Activated CD8-positive, alpha-beta memory T cell treated with anti-CD3 and anti-CD28 coated beads, Interleukin-2, amount 10 ng/mL, durations not matched to agents 7 days and 5 days (primary cell): ENCODE measurements around the gene TBC1D8B. TPM values are rescaled to one million over a fixed set of nuclear protein-coding genes. Genes with fewer than 3 reads are reported as not detected.
A peak's percentile ranks its signal among the peaks of the same experiment; 100 is the strongest.
"Not testable (repeated sequence)": the region's sequence is repeated elsewhere in the genome, so short reads cannot be mapped to it uniquely, and the experiment has no call there.

Source experiments
- ATAC-seq: fragments of 150-1000 bp; cut with Tn5 transposase; one replicate; pipeline ENCODE4 v1.10.0; 2021; ENCODE audit warnings: moderate library complexity
- CTCF ChIA-PET: fragments of 350-600 bp; sonication (Branson Sonifier 250); formaldehyde crosslinking; loops from one replicate; lab custom pipeline; 2021; ENCODE audit warnings: antibody characterized with exemption; lab: Charles Lee
- DNase-seq: peaks from one replicate; pipeline ENCODE4 v3.0.0-alpha.2; 2020
- H3K27ac Mint-ChIP-seq: one replicate; pipeline ENCODE4 v1.8.0; 2021; ENCODE audit warnings: mild to moderate bottlenecking, mixed read lengths
- H3K27me3 Mint-ChIP-seq: one replicate; pipeline ENCODE4 v1.8.0; 2021; ENCODE audit warnings: mixed read lengths
- H3K36me3 Mint-ChIP-seq: one replicate; pipeline ENCODE4 v1.8.0; 2021; ENCODE audit warnings: mild to moderate bottlenecking, mixed read lengths
- H3K4me1 Mint-ChIP-seq: one replicate; pipeline ENCODE4 v1.8.0; 2021; ENCODE audit warnings: mixed read lengths
- H3K4me3 Mint-ChIP-seq: one replicate; pipeline ENCODE4 v1.8.0; 2021; ENCODE audit warnings: mild to moderate bottlenecking, moderate library complexity, mixed read lengths
- H3K9me3 Mint-ChIP-seq: one replicate; pipeline ENCODE4 v1.8.0; 2022; ENCODE audit warnings: low read depth, mixed read lengths
- total RNA-seq, 2 experiments: library from RNA; stranded (reverse); gene quantifications; one replicate each; pipeline ENCODE4 v1.2.3, GENCODE V29; 2021

The TBC1D8B gene
- 1 to 10 TPM; 1.7 to 2.2 TPM for total RNA-seq

DNA sequence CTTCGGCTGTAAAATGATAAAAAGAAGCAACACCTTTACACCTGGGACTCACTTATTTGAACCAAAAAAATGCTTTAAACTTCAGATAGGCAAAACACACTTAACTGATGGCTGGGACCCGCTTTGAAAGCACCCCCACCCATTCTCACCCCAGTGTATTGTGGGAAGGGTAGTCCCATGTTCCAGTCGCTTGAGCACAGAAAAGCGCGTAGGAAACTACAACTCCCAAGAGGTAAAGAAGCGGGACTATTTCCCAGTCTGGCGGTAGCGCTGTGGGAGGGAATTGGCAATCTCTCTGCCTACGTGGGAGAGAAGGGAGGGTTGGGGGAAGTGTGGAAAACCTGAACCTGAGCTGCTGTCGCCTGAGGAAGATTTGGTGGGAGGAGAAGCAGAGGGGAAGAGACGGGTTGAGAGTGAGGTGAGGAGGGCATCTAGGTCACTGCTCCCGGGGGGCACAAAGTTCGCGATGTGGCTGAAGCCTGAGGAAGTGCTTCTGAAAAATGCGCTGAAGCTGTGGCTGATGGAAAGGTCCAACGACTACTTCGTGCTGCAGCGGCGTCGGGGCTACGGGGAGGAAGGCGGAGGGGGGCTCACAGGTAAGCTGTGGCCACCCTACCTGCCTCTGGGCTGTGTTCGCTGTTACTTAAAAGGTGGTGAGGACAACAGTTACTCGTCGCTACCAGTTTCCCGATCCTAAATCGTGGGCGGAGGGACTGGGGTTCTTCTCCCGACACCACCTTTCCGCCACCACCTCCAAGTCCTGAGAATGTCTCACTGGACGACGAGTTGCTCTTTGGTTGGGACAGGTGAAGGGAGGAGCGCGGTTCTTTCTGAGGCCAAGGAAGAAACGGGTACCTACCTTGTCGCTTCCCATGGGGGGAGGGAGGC lies at the start of gene TBC1D8B:
Gene TBC1D8B, plus strand, starts transcription at position 286 of the 888 bp plus-strand sequence. Its CDS starts 181 bp downstream, at position 467.
- H3K36me3 Mint-ChIP-seq, result no peaks in the 10 kb centered on the region
- H3K9me3 Mint-ChIP-seq, result no peaks in the 10 kb centered on the region
- peaks cover 8% of the 10 kb centered on the region for H3K4me1 Mint-ChIP-seq
- DNase-seq (peak; percentile 46), ATAC-seq (peak; percentile 80)
- peaks cover 33% of the 10 kb centered on the region for H3K27me3 Mint-ChIP-seq
- H3K27ac Mint-ChIP-seq, result no peak within 1 kb of the TSS
- CTCF ChIA-PET, result no interaction called here
- H3K4me3 Mint-ChIP-seq, result peak within 1 kb of the TSS; percentile 81

DNA sequence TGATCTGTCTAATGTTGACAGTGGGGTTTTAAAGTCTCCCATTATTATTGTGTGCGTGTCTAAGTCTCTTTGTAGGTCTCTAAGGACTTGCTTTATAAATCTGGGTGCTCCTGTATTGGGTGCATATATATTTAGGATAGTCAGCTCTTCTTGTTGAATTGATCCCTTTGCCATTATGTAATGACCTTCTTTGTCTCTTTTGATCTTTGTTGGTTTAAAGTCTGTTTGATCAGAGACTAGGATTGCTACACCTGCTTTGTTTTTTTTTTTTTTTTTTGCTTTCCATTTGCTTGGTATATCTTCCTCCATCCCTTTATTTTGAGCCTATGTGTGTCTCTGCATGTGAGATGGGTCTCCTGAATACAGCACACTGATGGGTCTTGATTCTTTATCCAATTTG lies 33.2 kb upstream of the TBC1D8B start:
- H3K9me3 Mint-ChIP-seq, H3K4me1 Mint-ChIP-seq, H3K27ac Mint-ChIP-seq, H3K27me3 Mint-ChIP-seq, H3K4me3 Mint-ChIP-seq, CTCF ChIA-PET, ATAC-seq, H3K36me3 Mint-ChIP-seq, DNase-seq: not testable (repeated sequence)

DNA sequence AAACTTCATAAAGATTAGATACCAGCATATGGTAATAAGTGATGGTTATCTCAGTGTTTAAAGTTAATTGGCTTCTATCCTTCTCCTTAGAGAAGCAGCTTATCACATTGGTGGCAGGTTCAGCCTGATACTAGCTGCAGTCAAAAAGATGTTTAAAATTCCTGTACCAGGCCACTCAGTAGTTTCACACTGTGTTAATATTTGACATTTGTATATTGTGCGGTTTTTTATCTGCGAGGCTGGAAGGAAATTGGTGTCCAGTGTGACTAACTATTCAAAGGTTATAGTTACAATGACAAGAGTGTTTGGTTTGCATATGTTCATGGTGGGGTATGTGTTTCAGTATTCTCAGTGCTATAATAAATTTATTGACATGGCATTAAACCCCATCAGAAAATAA lies 27.5 kb upstream of the TBC1D8B start:
- Mint-ChIP-seq H3K4me1 (no peaks in the 10 kb centered on the region), H3K4me3 (no peak overlapping the region), H3K9me3 (no peaks in the 10 kb centered on the region), H3K36me3 (no peaks in the 10 kb centered on the region), H3K27ac (no peak overlapping the region), H3K27me3 (no peaks in the 10 kb centered on the region)
- no peak for DNase-seq
- CTCF ChIA-PET, result no interaction called here
- no peak for ATAC-seq

DNA sequence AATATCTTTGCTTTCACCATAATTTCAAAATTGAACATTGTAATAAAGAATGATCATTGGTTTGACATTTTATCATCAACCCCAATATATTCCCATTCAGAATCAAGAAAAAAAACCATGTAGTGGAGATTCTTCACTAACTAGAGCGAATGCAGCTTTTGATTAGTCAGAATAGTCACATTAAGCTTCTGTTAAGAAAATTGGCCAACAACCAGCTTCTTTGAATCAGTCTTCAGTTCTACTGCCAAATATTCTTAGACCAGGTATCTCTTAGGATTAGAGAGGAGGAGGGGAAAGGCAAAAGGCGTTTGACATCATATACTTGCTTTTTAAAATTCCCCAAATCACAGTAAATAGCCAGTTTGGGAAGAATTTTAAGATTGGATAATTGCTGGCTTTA lies 22.2 kb upstream of the TBC1D8B start:
- no peaks in the 10 kb centered on the region for H3K9me3 Mint-ChIP-seq
- H3K4me3 Mint-ChIP-seq, result no peak overlapping the region
- CTCF ChIA-PET, result no interaction called here
- ATAC-seq (no peak), DNase-seq (no peak)
- H3K4me1 Mint-ChIP-seq, result no peaks in the 10 kb centered on the region
- no peak overlapping the region for H3K27ac Mint-ChIP-seq
- peaks cover 3% of the 10 kb centered on the region for H3K27me3 Mint-ChIP-seq
- no peaks in the 10 kb centered on the region for H3K36me3 Mint-ChIP-seq

DNA sequence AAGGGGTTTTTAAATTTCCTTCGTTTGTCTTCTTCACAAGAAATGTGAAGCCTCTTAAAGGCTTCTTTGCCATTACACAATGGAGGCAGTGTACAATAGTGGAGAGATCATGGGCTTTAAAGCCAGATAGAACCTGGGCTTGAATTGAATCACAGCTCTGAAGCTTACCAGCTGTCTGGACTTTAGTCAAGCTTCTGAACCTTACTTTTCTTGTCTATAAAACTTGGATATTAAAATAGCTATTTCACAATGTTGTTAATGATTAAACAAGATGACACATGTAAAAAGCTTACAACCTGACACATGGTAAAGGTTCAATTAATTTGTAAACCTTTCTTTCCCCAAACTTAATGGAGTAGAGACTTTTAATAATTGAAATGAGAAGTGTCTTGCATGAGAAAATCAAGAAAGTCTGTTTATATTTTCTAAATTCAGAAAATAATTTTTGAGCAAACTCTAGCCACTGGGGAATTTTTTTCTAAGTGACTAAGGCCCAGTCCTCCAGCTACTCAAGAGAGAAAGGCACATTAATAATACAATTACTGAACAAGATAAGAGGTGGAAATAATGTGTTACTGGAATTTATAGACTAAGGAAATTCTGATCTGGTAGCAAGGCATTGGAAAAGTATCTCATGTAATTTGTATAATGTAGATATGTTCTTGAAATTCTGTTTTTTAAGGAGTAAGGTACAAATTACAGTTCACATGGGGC lies 21.7 kb upstream of the TBC1D8B start:
- no peak for DNase-seq
- no peaks in the 10 kb centered on the region for H3K36me3 Mint-ChIP-seq
- CTCF ChIA-PET, result no interaction called here
- H3K4me3 Mint-ChIP-seq, result no peak overlapping the region
- ATAC-seq, result no peak
- no peaks in the 10 kb centered on the region for H3K9me3 Mint-ChIP-seq
- H3K27ac Mint-ChIP-seq, result no peak overlapping the region
- peaks cover 3% of the 10 kb centered on the region for H3K27me3 Mint-ChIP-seq
- H3K4me1 Mint-ChIP-seq, result no peaks in the 10 kb centered on the region

DNA sequence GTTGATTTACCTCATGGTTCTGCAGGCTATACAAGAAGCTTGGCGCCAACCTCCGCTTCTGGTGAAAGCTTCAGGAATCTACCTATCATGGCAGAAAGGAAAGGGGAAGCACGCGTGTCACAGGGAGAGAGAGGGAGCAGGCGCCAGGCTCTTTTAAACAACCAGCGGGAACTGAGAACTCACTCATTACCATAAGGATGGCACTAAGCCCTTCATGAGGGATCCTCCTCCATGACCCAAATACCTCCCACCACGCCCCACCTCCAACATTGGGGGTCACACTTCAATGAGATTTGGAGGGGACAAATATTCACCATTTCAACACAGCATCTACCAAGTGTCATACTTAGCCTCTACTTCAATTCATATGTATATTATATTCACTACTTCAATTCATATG lies 18.8 kb upstream of the TBC1D8B start:
- ATAC-seq (no peak), DNase-seq (no peak)
- no peaks in the 10 kb centered on the region for H3K9me3 Mint-ChIP-seq
- H3K36me3 Mint-ChIP-seq, result no peaks in the 10 kb centered on the region
- CTCF ChIA-PET, result no interaction called here
- H3K27me3 Mint-ChIP-seq, result peaks cover 6% of the 10 kb centered on the region
- no peak overlapping the region for H3K4me3 Mint-ChIP-seq
- no peak overlapping the region for H3K27ac Mint-ChIP-seq
- H3K4me1 Mint-ChIP-seq, result no peaks in the 10 kb centered on the region

DNA sequence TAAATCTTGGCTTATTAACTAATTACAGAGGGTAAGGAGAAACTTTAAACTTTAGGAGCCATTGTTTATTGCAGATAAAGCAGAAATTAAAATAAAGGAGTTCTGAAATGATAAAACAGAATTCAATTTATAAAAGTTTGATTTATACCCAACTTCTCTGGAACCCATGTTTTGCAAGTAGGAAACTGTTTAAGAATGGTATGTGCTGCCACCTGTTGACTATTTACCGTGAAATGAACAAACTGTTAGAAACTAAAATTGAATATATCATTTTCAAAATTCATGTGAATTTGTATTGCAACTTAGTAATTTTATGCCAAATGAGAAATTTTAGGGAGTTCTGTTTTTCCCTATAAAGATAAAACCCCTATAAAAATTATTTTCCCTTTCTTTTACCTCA lies 11.0 kb upstream of the TBC1D8B start:
- H3K27me3 Mint-ChIP-seq, result no peaks in the 10 kb centered on the region
- no peaks in the 10 kb centered on the region for H3K9me3 Mint-ChIP-seq
- DNase-seq (no peak), ATAC-seq (no peak)
- no peaks in the 10 kb centered on the region for H3K36me3 Mint-ChIP-seq
- CTCF ChIA-PET, result no interaction called here
- no peak overlapping the region for H3K27ac Mint-ChIP-seq
- H3K4me3 Mint-ChIP-seq, result no peak overlapping the region
- H3K4me1 Mint-ChIP-seq, result no peaks in the 10 kb centered on the region

DNA sequence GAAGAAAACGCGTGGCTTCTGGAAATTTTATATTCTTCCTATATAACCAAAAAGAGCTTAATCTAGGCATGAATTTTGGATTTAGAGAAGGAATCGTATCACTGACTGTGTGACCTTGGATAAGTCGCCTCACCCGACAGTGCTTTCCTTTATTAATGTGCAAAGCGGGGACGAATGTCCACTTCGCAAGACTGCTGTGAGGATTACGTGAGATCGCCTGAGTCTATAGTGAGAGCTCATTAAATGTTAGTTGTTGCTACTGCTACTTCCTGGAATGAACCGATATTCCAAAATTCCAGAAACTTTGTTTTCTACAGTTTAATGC lies 448 bp upstream of the TBC1D8B start:
- CTCF ChIA-PET, result no interaction called here
- no peak for ATAC-seq
- Mint-ChIP-seq H3K27ac (no peak overlapping the region), H3K4me1 (peaks cover 8% of the 10 kb centered on the region), H3K36me3 (no peaks in the 10 kb centered on the region), H3K4me3 (peak overlapping the region; percentile 81), H3K9me3 (no peaks in the 10 kb centered on the region), H3K27me3 (peaks cover 33% of the 10 kb centered on the region)
- no peak for DNase-seq

DNA sequence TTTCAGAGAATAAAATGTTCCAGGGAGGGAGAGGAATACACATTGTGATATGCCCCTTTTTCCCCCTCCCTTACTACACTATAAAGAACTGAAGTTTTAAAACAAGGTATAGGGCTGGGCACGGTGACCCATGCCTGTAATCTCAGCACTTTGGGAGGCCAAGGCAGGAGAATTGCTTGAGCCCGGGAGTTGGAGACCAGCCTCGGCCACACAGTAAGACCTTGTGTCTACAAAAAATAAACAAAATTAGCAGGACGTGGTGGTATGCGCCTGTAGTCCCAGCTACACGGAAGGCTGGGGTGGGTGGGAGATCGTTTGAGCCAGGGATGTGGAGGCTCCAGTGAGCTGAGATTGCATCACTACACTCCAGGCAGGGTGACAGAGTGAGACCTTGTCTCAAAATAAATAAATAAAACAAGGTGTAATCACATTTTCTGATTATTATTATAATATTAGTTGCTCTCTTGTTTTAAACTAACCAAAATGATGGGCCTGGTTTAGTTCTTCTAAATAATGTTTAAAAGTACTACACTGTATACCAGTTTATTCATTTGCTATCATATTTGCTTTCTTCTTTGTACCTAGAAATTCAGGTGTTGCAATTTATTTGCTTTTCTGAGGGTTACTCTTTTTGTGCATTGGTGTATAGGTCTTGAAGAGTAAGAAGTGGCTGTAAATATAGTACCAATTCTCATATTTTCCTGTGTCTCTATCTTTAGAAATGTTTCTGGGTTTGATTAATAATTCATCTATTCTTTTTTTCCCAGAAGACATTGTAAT lies 8.8 kb downstream of the TBC1D8B start:
- H3K4me1 Mint-ChIP-seq, result no peaks in the 10 kb centered on the region

DNA sequence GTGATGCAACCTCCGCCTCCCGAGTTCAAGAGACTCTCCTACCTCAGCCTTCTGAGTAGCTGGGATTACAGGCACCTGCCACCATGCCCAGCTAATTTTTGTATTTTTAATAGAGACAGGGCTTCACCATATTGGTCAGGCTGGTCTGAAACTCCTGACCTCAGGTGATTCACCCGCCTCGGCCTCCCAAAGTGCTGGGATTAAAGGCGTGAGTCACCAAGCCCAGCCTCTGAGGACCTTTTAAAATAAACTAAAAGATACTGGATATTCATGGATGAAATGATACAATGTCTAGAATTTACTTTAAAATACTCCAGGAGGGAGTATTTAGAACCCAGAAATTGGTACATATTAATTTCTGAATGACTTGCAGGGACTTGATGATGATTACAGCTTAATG lies 10.5 kb downstream of the TBC1D8B start:
- H3K27me3 Mint-ChIP-seq, H3K9me3 Mint-ChIP-seq, ATAC-seq, DNase-seq, H3K36me3 Mint-ChIP-seq, H3K27ac Mint-ChIP-seq, H3K4me1 Mint-ChIP-seq, CTCF ChIA-PET, H3K4me3 Mint-ChIP-seq: not testable (repeated sequence)

More for the DNA sequence above, 8.8 kb downstream of the TBC1D8B start:
- CTCF ChIA-PET, result no interaction called here
- Mint-ChIP-seq H3K27me3 (no peaks in the 10 kb centered on the region), H3K27ac (no peak overlapping the region), H3K36me3 (no peaks in the 10 kb centered on the region), H3K9me3 (no peaks in the 10 kb centered on the region), H3K4me3 (no peak overlapping the region)
- ATAC-seq (no peak), DNase-seq (no peak)

DNA sequence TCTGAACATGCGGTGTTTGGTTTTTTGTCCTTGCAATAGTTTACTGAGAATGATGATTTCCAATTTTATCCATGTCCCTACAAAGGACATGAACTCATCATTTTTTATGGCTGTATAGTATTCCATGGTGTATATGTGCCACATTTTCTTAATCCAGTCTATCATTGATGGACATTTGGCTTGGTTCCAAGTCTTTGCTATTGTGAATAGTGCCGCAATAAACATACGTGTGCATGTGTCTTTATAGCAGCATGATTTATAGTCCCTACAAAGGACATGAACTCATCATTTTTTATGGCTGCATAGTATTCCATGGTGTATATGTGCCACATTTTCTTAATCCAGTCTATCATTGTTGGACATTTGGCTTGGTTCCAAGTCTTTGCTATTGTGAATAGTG lies 11.6 kb downstream of the TBC1D8B start:
- CTCF ChIA-PET, H3K27ac Mint-ChIP-seq, H3K9me3 Mint-ChIP-seq, H3K4me3 Mint-ChIP-seq, H3K36me3 Mint-ChIP-seq, DNase-seq, H3K4me1 Mint-ChIP-seq, H3K27me3 Mint-ChIP-seq, ATAC-seq: not testable (repeated sequence)

DNA sequence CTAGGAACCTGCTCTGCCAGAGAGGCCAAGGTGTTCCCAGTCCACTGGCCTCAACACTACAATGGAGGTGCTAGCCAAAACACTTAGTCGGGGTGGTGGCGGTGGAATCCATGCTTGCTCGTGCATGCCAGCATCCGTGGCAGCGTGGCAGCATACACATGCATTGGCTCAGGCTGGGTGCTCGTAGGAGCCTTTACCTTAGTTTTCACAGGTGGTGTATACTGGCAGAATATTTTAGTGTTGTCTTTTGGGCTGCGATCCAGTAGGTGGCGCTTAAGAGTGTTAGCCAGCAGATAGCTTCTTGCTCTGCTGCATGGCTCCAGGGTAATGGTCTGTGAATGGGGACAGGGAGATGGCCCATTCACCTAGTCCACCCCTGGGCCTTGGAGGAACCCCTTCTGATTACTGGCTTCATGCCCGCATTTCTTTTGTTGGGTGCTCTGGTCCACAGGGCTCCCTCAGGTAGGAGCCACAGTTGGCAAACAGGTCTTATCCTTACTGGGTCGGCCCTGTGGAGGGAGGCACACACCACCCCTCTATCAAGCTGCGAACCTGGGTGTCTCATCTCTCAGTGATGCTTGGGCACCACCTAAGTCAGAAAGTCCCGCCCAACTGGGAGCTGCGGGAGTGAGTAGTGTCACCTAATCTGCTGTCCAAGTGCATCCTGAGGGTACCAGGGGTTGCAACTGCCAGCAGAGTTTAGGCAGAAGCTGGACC lies 60.7 kb downstream of the TBC1D8B start:
- no peaks in the 10 kb centered on the region for H3K36me3 Mint-ChIP-seq
- ATAC-seq (no peak), DNase-seq (no peak)
- no peaks in the 10 kb centered on the region for H3K4me1 Mint-ChIP-seq
- H3K27me3 Mint-ChIP-seq, result no peaks in the 10 kb centered on the region
- no peaks in the 10 kb centered on the region for H3K9me3 Mint-ChIP-seq
- CTCF ChIA-PET, result no interaction called here
- H3K27ac Mint-ChIP-seq, result no peak overlapping the region
- no peak overlapping the region for H3K4me3 Mint-ChIP-seq

DNA sequence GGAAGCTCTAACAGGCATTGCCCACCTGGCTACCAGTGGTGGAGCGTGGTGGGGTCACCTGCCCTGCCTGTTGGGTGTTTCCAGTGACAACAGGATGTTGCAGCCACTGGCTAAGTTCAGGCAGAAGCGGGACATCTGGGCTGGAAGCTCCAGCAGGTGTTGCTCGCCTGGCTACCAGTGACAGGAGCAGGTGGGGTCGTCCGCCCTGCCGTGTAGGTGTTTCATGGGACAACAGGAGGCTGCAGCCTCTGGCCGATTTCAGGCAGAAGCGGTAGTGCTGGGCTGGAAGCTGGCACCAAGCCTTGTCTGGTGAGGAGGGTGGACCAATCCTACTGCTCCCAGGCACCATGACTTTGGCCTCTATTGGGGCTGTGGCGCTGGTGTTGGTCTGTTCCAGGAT lies 61.2 kb downstream of the TBC1D8B start:
- CTCF ChIA-PET, result no interaction called here
- H3K4me3 Mint-ChIP-seq, result no peak overlapping the region
- H3K9me3 Mint-ChIP-seq, result no peaks in the 10 kb centered on the region
- no peaks in the 10 kb centered on the region for H3K4me1 Mint-ChIP-seq
- DNase-seq (no peak), ATAC-seq (no peak)
- H3K27me3 Mint-ChIP-seq, result no peaks in the 10 kb centered on the region
- no peaks in the 10 kb centered on the region for H3K36me3 Mint-ChIP-seq
- no peak overlapping the region for H3K27ac Mint-ChIP-seq
